ENCODE measurements around the gene SEC22C. TPM values are rescaled to one million over a fixed set of nuclear protein-coding genes. Genes with fewer than 3 reads are reported as not detected.

The SEC22C gene
- total and polyA plus RNA-seq, 2 donors (not counting 1 experiment from before 2014, with no cell fraction given) = 19.2 to 44.8 TPM

DNA sequence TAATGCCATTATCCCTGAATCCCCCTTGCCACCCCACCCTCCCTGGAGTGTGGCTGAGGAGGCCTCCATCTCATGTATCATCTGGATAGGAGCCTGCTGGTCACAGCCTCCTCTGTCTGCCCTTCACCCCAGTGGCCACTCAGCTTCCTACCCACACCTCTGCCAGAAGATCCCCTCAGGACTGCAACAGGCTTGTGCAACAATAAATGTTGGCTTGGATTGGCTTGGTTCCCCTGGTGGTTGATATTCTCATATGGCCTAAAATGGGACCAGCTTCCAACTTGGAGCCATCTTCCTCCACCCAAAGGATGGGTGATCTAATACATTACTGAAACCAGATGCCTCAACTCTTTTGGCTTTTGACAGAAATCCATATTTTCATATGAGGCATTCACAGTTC, 44.4 kb downstream of the SEC22C start:
- no peak overlapping the region for H2AFZ ChIP-seq (ENCODE audit: insufficient read depth, low read depth, low read length, poor library complexity, severe bottlenecking)
- no peaks in the 10 kb centered on the region for H3K36me3 ChIP-seq (replicated peaks in 1 of 2; ENCODE audit: control extremely low read depth in 1 of 2, control insufficient read depth in 1 of 2, extremely low read depth in 1 of 2, insufficient read depth in 2 of 2, low read length in 1 of 2)
- Mint-ChIP-seq H3K9me3 (ENCODE audit: insufficient read depth) (no peaks in the 10 kb centered on the region), H3K27ac (no peak overlapping the region), H3K4me3 (no peak overlapping the region), H3K27me3 (no peaks in the 10 kb centered on the region), H3K4me1 (no peaks in the 10 kb centered on the region)
- intact Hi-C loops (cut with micrococcal nuclease) = loop anchor here (5.0 kb wide), 1 partner anchor 645 kb away; no protein-coding TSS in a partner anchor
- H3K79me2 ChIP-seq (ENCODE audit: control insufficient read depth, insufficient read depth, low read length) = no peaks in the 10 kb centered on the region
- no peak for ATAC-seq (ENCODE audit: low read depth)
- ChIA-PET POLR2A (no interaction called here), CTCF (interaction anchor here (0.7 to 6.5 kb wide), 6 partner anchors 10 to 289 kb away, joined by 3 to 71 read pairs (median 3); partner anchors contain the start of gene VIPR1)
- no peak overlapping the region for H3K4me2 ChIP-seq (replicated peaks; ENCODE audit: low read depth, low read length, poor library complexity, severe bottlenecking)
- H3K27me3 ChIP-seq (replicated peaks in 1 of 4; ENCODE audit: control extremely low read depth in 1 of 4, control insufficient read depth in 3 of 4, insufficient read depth in 4 of 4, low read length in 3 of 4) = no peaks in the 10 kb centered on the region
- H3K4me1 ChIP-seq (ENCODE audit: control insufficient read depth in 2 of 2, insufficient read depth in 2 of 2, low read length in 2 of 2) = peaks cover 0 to 4% of the 10 kb centered on the region in 2 donors
- H3K9ac ChIP-seq (ENCODE audit: low read length) = no peak overlapping the region
- no peaks in the 10 kb centered on the region for H4K20me1 ChIP-seq (ENCODE audit: control insufficient read depth, insufficient read depth, low read length, poor library complexity, severe bottlenecking)
- TF ChIP-seq, protein P1, sequence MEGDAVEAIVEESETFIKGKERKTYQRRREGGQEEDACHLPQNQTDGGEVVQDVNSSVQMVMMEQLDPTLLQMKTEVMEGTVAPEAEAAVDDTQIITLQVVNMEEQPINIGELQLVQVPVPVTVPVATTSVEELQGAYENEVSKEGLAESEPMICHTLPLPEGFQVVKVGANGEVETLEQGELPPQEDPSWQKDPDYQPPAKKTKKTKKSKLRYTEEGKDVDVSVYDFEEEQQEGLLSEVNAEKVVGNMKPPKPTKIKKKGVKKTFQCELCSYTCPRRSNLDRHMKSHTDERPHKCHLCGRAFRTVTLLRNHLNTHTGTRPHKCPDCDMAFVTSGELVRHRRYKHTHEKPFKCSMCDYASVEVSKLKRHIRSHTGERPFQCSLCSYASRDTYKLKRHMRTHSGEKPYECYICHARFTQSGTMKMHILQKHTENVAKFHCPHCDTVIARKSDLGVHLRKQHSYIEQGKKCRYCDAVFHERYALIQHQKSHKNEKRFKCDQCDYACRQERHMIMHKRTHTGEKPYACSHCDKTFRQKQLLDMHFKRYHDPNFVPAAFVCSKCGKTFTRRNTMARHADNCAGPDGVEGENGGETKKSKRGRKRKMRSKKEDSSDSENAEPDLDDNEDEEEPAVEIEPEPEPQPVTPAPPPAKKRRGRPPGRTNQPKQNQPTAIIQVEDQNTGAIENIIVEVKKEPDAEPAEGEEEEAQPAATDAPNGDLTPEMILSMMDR (IDR thresholded peaks at IDR 0.05) = no peak
- TF ChIP-seq EZH2 (IDR thresholded peaks at IDR 0.05; ENCODE audit: borderline replicate concordance, insufficient read depth, low read depth, low read length, poor library complexity, severe bottlenecking) = no peak
- no peak overlapping the region for H3K27ac ChIP-seq (ENCODE audit: low read length in 2 of 2)
- peaks cover 0 to 4% (median 0%) of the 10 kb centered on the region in 3 donors for H3K9me3 ChIP-seq (ENCODE audit: control extremely low read depth in 1 of 3, control insufficient read depth in 2 of 3, insufficient read depth in 1 of 3, low read length in 2 of 3)
- H3K4me3 ChIP-seq (ENCODE audit: control extremely low read depth in 1 of 5, extremely low read depth in 1 of 5, insufficient read depth in 1 of 5, low read depth in 2 of 5, low read length in 4 of 5) = no peak overlapping the region
- DNase-seq = no peak

DNA sequence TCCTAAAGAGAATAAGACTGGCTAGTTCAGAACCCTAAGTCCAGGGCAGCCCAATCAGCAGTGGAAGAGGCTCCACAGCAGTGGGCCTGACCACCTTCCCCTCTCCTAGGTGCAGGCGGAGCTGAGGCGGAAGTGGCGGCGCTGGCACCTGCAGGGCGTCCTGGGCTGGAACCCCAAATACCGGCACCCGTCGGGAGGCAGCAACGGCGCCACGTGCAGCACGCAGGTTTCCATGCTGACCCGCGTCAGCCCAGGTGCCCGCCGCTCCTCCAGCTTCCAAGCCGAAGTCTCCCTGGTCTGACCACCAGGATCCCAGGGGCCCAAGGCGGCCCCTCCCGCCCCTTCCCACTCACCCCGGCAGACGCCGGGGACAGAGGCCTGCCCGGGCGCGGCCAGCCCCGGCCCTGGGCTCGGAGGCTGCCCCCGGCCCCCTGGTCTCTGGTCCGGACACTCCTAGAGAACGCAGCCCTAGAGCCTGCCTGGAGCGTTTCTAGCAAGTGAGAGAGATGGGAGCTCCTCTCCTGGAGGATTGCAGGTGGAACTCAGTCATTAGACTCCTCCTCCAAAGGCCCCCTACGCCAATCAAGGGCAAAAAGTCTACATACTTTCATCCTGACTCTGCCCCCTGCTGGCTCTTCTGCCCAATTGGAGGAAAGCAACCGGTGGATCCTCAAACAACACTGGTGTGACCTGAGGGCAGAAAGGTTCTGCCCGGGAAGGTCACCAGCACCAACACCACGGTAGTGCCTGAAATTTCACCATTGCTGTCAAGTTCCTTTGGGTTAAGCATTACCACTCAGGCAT, 45.6 kb downstream of the SEC22C start:
- no peak for TF ChIP-seq EZH2 (IDR thresholded peaks at IDR 0.05; ENCODE audit: borderline replicate concordance, insufficient read depth, low read depth, low read length, poor library complexity, severe bottlenecking)
- TF ChIP-seq, protein P1 (IDR thresholded peaks at IDR 0.05) = peak; percentile 57
- H3K79me2 ChIP-seq (ENCODE audit: control insufficient read depth, insufficient read depth, low read length) = no peaks in the 10 kb centered on the region
- no peak overlapping the region for H3K4me3 ChIP-seq (ENCODE audit: control extremely low read depth in 1 of 5, extremely low read depth in 1 of 5, insufficient read depth in 1 of 5, low read depth in 2 of 5, low read length in 4 of 5)
- peaks cover 0 to 4% (median 0%) of the 10 kb centered on the region in 3 donors for H3K9me3 ChIP-seq (ENCODE audit: control extremely low read depth in 1 of 3, control insufficient read depth in 2 of 3, insufficient read depth in 1 of 3, low read length in 2 of 3)
- ChIA-PET POLR2A (no interaction called here), CTCF (interaction anchor here (0.6 to 6.5 kb wide), 5 partner anchors 9 to 289 kb away, joined by 3 to 71 read pairs (median 3); partner anchors contain the start of gene VIPR1)
- H3K27ac ChIP-seq (ENCODE audit: low read length in 2 of 2) = no peak overlapping the region
- no peak overlapping the region for H3K27ac Mint-ChIP-seq
- H3K36me3 ChIP-seq (replicated peaks in 1 of 2; ENCODE audit: control extremely low read depth in 1 of 2, control insufficient read depth in 1 of 2, extremely low read depth in 1 of 2, insufficient read depth in 2 of 2, low read length in 1 of 2) = no peaks in the 10 kb centered on the region
- ATAC-seq (ENCODE audit: low read depth) (no peak), DNase-seq (peak; percentile 34)
- H4K20me1 ChIP-seq (ENCODE audit: control insufficient read depth, insufficient read depth, low read length, poor library complexity, severe bottlenecking) = no peaks in the 10 kb centered on the region
- 85% methylated on average over 33 of the region's 35 CpGs for WGBS (ENCODE audit: insufficient coverage)
- no peaks in the 10 kb centered on the region for H3K27me3 Mint-ChIP-seq
- no peak overlapping the region for H3K9ac ChIP-seq (ENCODE audit: low read length)
- H3K4me3 Mint-ChIP-seq = no peak overlapping the region
- H3K4me1 ChIP-seq (ENCODE audit: control insufficient read depth in 2 of 2, insufficient read depth in 2 of 2, low read length in 2 of 2) = peaks cover 0 to 4% of the 10 kb centered on the region in 2 donors
- H3K4me1 Mint-ChIP-seq = no peaks in the 10 kb centered on the region
- H2AFZ ChIP-seq (ENCODE audit: insufficient read depth, low read depth, low read length, poor library complexity, severe bottlenecking) = no peak overlapping the region
- H3K4me2 ChIP-seq (replicated peaks; ENCODE audit: low read depth, low read length, poor library complexity, severe bottlenecking) = no peak overlapping the region
- intact Hi-C loops (cut with micrococcal nuclease) = loop anchor here (5.0 kb wide), 1 partner anchor 644 kb away; no protein-coding TSS in a partner anchor
- H3K9me3 Mint-ChIP-seq (ENCODE audit: insufficient read depth) = no peaks in the 10 kb centered on the region
- H3K27me3 ChIP-seq (replicated peaks in 1 of 4; ENCODE audit: control extremely low read depth in 1 of 4, control insufficient read depth in 3 of 4, insufficient read depth in 4 of 4, low read length in 3 of 4) = no peaks in the 10 kb centered on the region

All from B cell (primary cell).